ENCODE measurements around the gene PHLDA3. TPM values are rescaled to one million over a fixed set of nuclear protein-coding genes. Genes with fewer than 3 reads are reported as not detected.

Gene PHLDA3
- total and polyA plus RNA-seq, 4 donors = 12.8 to 73.2 (median 38.9) TPM

GRCh38 chr1:201447903-201448871 lies 20.8 kb downstream of the PHLDA3 start:
- no peaks in the 10 kb centered on the region for H3K9me3 ChIP-seq (ENCODE audit: control insufficient read depth in 4 of 4, insufficient read depth in 3 of 4, low read length in 3 of 4)
- TF ChIP-seq CTCF (IDR thresholded peaks at IDR 0.05; ENCODE audit: control extremely low read depth, extremely low read depth) = peak; percentile 69
- H3K27me3 ChIP-seq (ENCODE audit: control insufficient read depth in 3 of 3, insufficient read depth in 3 of 3, low read length in 2 of 3) = no peaks in the 10 kb centered on the region
- H3K9ac ChIP-seq (ENCODE audit: insufficient read depth in 1 of 2, low read length in 2 of 2) = no peak overlapping the region
- H3K4me1 ChIP-seq (ENCODE audit: control insufficient read depth in 5 of 5, insufficient read depth in 5 of 5, low read length in 5 of 5) = peaks cover 0 to 26% (median 7%) of the 10 kb centered on the region in 5 donors
- peak; percentile 83 for ATAC-seq (ENCODE audit: insufficient read depth, low FRiP score)
- no peak overlapping the region for H3K4me3 ChIP-seq
- no peak overlapping the region for H3K27ac ChIP-seq (ENCODE audit: low read depth in 1 of 2, low read length in 1 of 2)
- 37 to 38% methylated on average over 20 of the region's 20 CpGs for WGBS, 2 donors
- peak; percentile 69 to 80 (median 78) for DNase-seq
- H3K36me3 ChIP-seq (ENCODE audit: control insufficient read depth in 4 of 4, insufficient read depth in 4 of 4, low read length in 4 of 4) = no peaks in the 10 kb centered on the region

- 89 to 96% methylated on average over 6 of the region's 6 CpGs for WGBS, 2 donors
- Histone ChIP-seq H3K27me3 (ENCODE audit: control insufficient read depth in 3 of 3, insufficient read depth in 3 of 3, low read length in 2 of 3) (no peaks in the 10 kb centered on the region), H3K9me3 (ENCODE audit: control insufficient read depth in 4 of 4, insufficient read depth in 3 of 4, low read length in 3 of 4) (peaks cover 0 to 6% (median 2%) of the 10 kb centered on the region in 4 donors), H3K27ac (ENCODE audit: low read depth in 1 of 2, low read length in 1 of 2) (no peak overlapping the region), H3K4me1 (ENCODE audit: control insufficient read depth in 5 of 5, insufficient read depth in 5 of 5, low read length in 5 of 5) (peaks cover 0 to 12% (median 3%) of the 10 kb centered on the region in 5 donors), H3K9ac (ENCODE audit: insufficient read depth in 1 of 2, low read length in 2 of 2) (no peak overlapping the region), H3K36me3 (ENCODE audit: control insufficient read depth in 4 of 4, insufficient read depth in 4 of 4, low read length in 4 of 4) (no peaks in the 10 kb centered on the region), H3K4me3 (no peak overlapping the region)
- TF ChIP-seq CTCF (IDR thresholded peaks at IDR 0.05; ENCODE audit: control extremely low read depth, extremely low read depth) = no peak
- DNase-seq (no peak), ATAC-seq (ENCODE audit: insufficient read depth, low FRiP score) (no peak)
Observed at GRCh38 chr1:201445310-201445709, 23.7 kb downstream of the PHLDA3 start.

GRCh38 chr1:201444792-201445191 lies 24.2 kb downstream of the PHLDA3 start:
- no peak for TF ChIP-seq CTCF (IDR thresholded peaks at IDR 0.05; ENCODE audit: control extremely low read depth, extremely low read depth)
- H3K4me3 ChIP-seq = no peak overlapping the region
- no peak overlapping the region for H3K9ac ChIP-seq (ENCODE audit: insufficient read depth in 1 of 2, low read length in 2 of 2)
- no peaks in the 10 kb centered on the region for H3K27me3 ChIP-seq (ENCODE audit: control insufficient read depth in 3 of 3, insufficient read depth in 3 of 3, low read length in 2 of 3)
- H3K4me1 ChIP-seq (ENCODE audit: control insufficient read depth in 5 of 5, insufficient read depth in 5 of 5, low read length in 5 of 5) = peaks cover 0 to 12% (median under 1%) of the 10 kb centered on the region in 5 donors
- no peak overlapping the region for H3K27ac ChIP-seq (ENCODE audit: low read depth in 1 of 2, low read length in 1 of 2)
- WGBS, 2 donors = 72 to 79% methylated on average over 4 of the region's 4 CpGs
- DNase-seq (no peak), ATAC-seq (ENCODE audit: insufficient read depth, low FRiP score) (no peak)
- no peaks in the 10 kb centered on the region for H3K36me3 ChIP-seq (ENCODE audit: control insufficient read depth in 4 of 4, insufficient read depth in 4 of 4, low read length in 4 of 4)
- peaks cover 0 to 6% (median 2%) of the 10 kb centered on the region in 4 donors for H3K9me3 ChIP-seq (ENCODE audit: control insufficient read depth in 4 of 4, insufficient read depth in 3 of 4, low read length in 3 of 4)
